HG03060 (cell line): Measurements from ENCODE around the gene DNAJB7.
"Not testable (repeated sequence)": the region's sequence is repeated elsewhere in the genome, so short reads cannot be mapped to it uniquely, and the experiment has no call there.

Experiments used
- ATAC-seq: cut with Tn5 transposase; IDR thresholded peaks from one replicate; pipeline ENCODE4 v1.9.1; 2021; ENCODE audit warnings: low read depth, moderate number of reproducible peaks; ENCODE audit not compliant: unreplicated experiment

The DNAJB7 gene

GRCh38 chr22:40853333-40853732 lies 8.6 kb downstream of the DNAJB7 start:
- no peak for ATAC-seq

- ATAC-seq, result not testable (repeated sequence)
Measured at GRCh38 chr22:40845816-40846215, 16.1 kb downstream of the DNAJB7 start.

GRCh38 chr22:40844951-40845350 lies 17.0 kb downstream of the DNAJB7 start:
- ATAC-seq, result no peak

DNA sequence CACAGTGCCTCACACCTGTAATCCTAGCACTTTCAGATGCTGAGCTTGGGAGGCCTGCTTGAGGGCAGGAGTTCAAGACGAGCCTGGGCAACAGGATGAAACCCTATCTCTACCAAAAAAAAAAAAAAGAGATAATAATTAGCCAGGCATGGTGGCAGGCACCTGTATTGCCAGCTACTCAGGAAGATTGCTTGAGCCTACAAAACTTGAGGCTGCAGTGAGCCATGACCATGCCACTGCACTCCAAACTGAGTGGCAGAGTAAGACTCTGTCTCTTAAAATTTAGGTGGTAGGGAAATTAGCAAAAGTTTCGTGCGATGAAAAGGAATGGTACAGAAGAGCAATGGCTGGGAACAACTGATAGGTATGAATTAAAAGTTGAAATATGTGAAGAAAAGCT lies 23.4 kb downstream of the DNAJB7 start:
- no peak for ATAC-seq

- no peak for ATAC-seq
Measured at GRCh38 chr22:40834619-40835018, 27.3 kb downstream of the DNAJB7 start.

GRCh38 chr22:40829131-40829530 lies 32.8 kb downstream of the DNAJB7 start:
- ATAC-seq, result no peak

- no peak for ATAC-seq
Measured at GRCh38 chr22:40826984-40827741, 34.8 kb downstream of the DNAJB7 start.

DNA sequence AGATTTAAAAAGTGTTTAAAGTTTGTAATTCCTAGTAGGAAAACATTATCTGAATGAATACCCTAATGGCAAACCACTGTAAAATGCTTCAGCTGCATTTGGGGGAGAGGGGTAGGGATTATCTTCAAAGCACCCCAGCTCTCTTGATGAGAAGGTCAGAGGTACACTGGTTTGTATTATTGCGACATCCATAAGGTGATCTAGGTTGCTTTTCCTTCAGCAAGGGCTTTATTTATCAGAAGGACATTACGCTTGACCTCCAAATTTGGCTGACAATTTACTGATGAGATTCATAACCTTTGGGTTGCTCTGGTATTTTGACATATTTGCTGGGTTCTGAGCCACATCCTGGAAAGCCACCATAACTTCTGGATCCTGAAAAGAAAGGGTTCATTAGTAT lies 35.6 kb downstream of the DNAJB7 start:
- ATAC-seq, result not testable (repeated sequence)

DNA sequence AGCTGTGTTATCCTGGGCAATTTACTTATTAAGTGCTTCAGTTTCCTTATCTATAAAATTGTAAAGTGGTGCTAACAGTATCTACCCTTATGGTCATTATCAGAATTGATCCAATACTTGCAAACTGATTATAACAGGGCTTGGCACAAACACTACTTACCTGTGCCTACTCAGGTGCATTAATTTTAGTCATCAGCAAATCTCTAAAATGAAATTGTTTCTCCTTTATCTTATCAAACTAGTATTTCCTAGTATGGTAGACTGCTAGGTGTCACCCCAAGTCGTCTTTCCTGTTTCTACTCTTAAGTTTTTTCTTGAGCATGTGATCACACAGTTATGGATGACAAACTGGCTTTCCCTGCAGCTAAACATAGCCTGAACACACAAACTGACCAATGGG lies 38.5 kb downstream of the DNAJB7 start:
- no peak for ATAC-seq

DNA sequence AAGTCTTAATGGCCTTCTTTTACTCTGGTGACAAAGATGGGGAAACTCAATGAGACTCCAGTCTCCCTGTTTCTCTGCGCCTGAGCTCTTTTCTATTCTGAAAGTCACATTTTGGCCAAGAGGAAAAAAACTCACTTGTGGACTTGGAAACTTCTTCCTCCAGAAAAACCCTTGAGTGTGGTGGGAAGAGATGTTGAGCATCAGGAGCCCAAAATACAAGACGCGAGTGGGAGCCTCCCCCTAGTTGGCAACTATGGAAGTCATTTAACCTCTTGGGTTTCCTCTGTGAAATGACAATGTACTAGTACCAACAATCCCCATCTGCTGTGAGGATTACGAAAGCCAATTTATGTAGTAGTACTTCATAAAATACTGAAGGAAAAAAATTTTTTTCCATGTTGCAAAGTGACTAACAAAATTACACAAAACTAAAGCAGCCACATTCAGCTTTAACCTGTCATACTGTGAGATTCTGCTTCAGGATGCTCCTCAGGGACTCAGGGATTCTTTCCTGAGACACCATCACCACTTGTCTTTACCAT lies 42.2 kb downstream of the DNAJB7 start:
- ATAC-seq, result no peak

DNA sequence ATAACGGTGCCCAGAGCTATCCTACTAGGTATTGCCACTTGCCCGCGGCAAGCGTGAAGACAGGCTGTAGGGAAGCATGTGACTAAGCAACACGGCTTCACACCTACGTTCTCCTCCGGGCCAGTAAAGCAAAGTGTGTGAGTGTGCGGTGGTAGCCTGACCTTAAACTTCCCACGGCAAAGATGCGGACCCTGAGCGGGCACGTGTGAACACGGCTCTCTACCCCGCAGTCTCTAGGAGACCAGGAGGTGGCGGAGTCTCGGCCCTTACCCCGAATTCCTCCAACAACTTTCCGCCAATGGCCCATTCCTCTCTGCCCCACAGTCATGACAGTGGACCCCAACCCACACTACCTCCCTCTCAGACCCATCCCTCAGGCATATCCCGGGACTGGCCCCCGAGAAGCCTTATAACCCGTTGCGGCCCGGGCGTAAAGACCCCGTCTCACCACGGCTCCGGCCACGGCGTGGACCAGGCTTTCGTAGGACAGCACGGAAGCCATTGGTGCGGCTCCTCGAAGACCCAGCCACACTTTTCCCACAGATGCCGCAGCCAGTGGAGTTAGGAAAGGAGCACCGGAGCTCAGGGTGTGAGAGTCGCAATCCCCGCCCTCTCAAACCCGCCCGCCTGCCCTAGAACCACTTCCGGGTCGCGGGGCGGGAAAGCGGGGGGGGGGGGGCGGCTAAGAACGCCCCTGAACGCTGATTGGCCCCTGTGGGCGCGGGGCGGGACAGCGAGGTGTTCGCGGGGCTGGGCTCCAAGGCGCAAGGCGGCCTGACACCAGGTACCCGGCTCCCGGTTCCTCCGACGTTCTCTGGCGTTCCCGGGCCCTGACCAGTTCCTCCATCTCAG lies 42.9 kb downstream of the DNAJB7 start, which contains the start of gene SLC25A17:
SLC25A17 (minus strand) TSS at position 600 of the 852 bp plus-strand sequence; CDS start at position 502, 98 bp downstream.
- no peak for ATAC-seq

- no peak for ATAC-seq
Measured at GRCh38 chr22:40818192-40818746, 43.6 kb downstream of the DNAJB7 start.

GRCh38 chr22:40817737-40818136 lies 44.2 kb downstream of the DNAJB7 start:
- ATAC-seq, result no peak

GRCh38 chr22:40813912-40814315 lies 48.0 kb downstream of the DNAJB7 start:
- no peak for ATAC-seq
